Measurements from ENCODE around the gene SYT1.

The SYT1 gene

GRCh38 chr12:79324571-79324970 lies 460.0 kb downstream of the SYT1 start:
- H3K36me3 ChIP-seq (ENCODE audit: control insufficient read depth, insufficient read depth, low read length) = no peaks in the 10 kb centered on the region
- H3K4me3 ChIP-seq (ENCODE audit: low read length) = no peak overlapping the region
- no peaks in the 10 kb centered on the region for H3K4me1 ChIP-seq (ENCODE audit: control insufficient read depth, insufficient read depth, low read length)
- no peak overlapping the region for H3K9ac ChIP-seq (ENCODE audit: low read length)
- no peaks in the 10 kb centered on the region for H3K27me3 ChIP-seq (ENCODE audit: control insufficient read depth, insufficient read depth, low read length)
- H3K9me3 ChIP-seq (ENCODE audit: control insufficient read depth, low read length) = no peaks in the 10 kb centered on the region

DNA sequence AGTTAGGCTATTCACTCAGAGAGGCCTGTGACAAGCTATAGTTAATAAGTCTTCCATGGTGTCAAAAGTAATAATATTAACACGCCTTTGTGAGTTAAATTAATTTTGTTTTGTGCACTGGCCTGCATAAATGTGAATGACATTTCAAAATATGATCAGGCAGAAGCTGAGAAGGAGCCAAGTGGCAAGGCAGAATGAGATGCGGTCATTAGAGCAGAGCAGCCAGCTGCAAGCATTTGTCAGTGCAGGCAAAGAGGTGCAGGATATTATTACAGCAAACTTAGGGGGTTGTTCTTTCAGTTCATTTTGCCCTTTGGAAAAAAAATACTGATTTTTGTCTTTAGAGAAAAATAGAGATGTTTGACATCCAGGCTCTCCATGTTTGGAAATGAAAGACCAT lies 461.6 kb downstream of the SYT1 start:
- Histone ChIP-seq H3K9me3 (ENCODE audit: control insufficient read depth, low read length) (no peaks in the 10 kb centered on the region), H3K4me3 (ENCODE audit: low read length) (no peak overlapping the region), H3K9ac (ENCODE audit: low read length) (no peak overlapping the region), H3K27me3 (ENCODE audit: control insufficient read depth, insufficient read depth, low read length) (no peaks in the 10 kb centered on the region), H3K4me1 (ENCODE audit: control insufficient read depth, insufficient read depth, low read length) (no peaks in the 10 kb centered on the region), H3K36me3 (ENCODE audit: control insufficient read depth, insufficient read depth, low read length) (no peaks in the 10 kb centered on the region)

GRCh38 chr12:79326663-79327062 lies 462.1 kb downstream of the SYT1 start:
- Histone ChIP-seq H3K9ac (ENCODE audit: low read length) (no peak overlapping the region), H3K36me3 (ENCODE audit: control insufficient read depth, insufficient read depth, low read length) (no peaks in the 10 kb centered on the region), H3K27me3 (ENCODE audit: control insufficient read depth, insufficient read depth, low read length) (no peaks in the 10 kb centered on the region), H3K4me3 (ENCODE audit: low read length) (no peak overlapping the region), H3K9me3 (ENCODE audit: control insufficient read depth, low read length) (no peaks in the 10 kb centered on the region), H3K4me1 (ENCODE audit: control insufficient read depth, insufficient read depth, low read length) (no peaks in the 10 kb centered on the region)

- Histone ChIP-seq H3K9ac (ENCODE audit: low read length) (no peak overlapping the region), H3K4me3 (ENCODE audit: low read length) (no peak overlapping the region), H3K9me3 (ENCODE audit: control insufficient read depth, low read length) (no peaks in the 10 kb centered on the region), H3K27me3 (ENCODE audit: control insufficient read depth, insufficient read depth, low read length) (no peaks in the 10 kb centered on the region), H3K4me1 (ENCODE audit: control insufficient read depth, insufficient read depth, low read length) (no peaks in the 10 kb centered on the region), H3K36me3 (ENCODE audit: control insufficient read depth, insufficient read depth, low read length) (no peaks in the 10 kb centered on the region)
Observed at GRCh38 chr12:79327465-79327864, 462.9 kb downstream of the SYT1 start.

GRCh38 chr12:79329933-79330332 lies 465.4 kb downstream of the SYT1 start:
- Histone ChIP-seq H3K4me3 (ENCODE audit: low read length) (no peak overlapping the region), H3K9ac (ENCODE audit: low read length) (no peak overlapping the region), H3K4me1 (ENCODE audit: control insufficient read depth, insufficient read depth, low read length) (no peaks in the 10 kb centered on the region), H3K9me3 (ENCODE audit: control insufficient read depth, low read length) (no peaks in the 10 kb centered on the region), H3K36me3 (ENCODE audit: control insufficient read depth, insufficient read depth, low read length) (no peaks in the 10 kb centered on the region), H3K27me3 (ENCODE audit: control insufficient read depth, insufficient read depth, low read length) (no peaks in the 10 kb centered on the region)

DNA sequence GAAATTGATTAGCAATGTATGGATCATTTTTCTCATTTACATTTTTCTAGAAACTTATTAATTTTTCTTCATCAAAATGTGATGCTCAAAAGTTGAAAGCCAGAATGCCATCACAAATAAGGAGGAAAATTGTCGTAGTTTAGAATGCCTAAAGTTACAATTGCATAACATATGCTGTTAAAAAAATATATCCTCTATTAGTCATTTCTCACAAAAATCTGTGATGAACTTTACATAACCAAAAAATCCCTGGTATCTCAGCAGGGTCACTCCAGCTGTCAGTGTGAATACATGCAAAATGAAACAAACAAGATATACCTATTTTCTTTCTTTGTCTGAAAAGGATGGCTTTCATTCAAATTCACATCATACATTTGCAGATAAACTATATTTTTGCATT lies 467.3 kb downstream of the SYT1 start:
- H3K4me3 ChIP-seq (ENCODE audit: low read length) = no peak overlapping the region
- H3K27me3 ChIP-seq (ENCODE audit: control insufficient read depth, insufficient read depth, low read length) = no peaks in the 10 kb centered on the region
- H3K9me3 ChIP-seq (ENCODE audit: control insufficient read depth, low read length) = no peaks in the 10 kb centered on the region
- H3K4me1 ChIP-seq (ENCODE audit: control insufficient read depth, insufficient read depth, low read length) = no peaks in the 10 kb centered on the region
- no peak overlapping the region for H3K9ac ChIP-seq (ENCODE audit: low read length)
- no peaks in the 10 kb centered on the region for H3K36me3 ChIP-seq (ENCODE audit: control insufficient read depth, insufficient read depth, low read length)

DNA sequence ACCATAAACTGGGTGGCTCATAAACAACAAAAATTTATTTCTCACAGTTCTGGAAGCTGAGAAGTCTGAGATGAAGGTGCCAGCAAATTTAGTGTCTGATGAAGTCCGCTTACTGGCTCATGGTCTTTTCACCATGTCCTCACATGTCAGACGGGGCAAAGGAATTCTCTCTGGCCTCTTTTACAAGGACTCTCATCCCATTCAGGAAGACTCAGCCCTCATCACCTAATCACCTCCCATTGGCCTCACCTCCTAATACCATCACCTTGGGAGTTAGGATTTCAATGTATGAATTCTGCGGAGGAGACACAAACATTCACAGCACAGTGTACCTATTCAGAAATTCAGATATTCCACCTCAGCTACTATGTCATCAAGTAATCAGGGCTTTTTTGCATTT lies 468.6 kb downstream of the SYT1 start:
- H3K4me3 ChIP-seq (ENCODE audit: low read length) = no peak overlapping the region
- no peak overlapping the region for H3K9ac ChIP-seq (ENCODE audit: low read length)
- H3K36me3 ChIP-seq (ENCODE audit: control insufficient read depth, insufficient read depth, low read length) = no peaks in the 10 kb centered on the region
- no peaks in the 10 kb centered on the region for H3K9me3 ChIP-seq (ENCODE audit: control insufficient read depth, low read length)
- no peaks in the 10 kb centered on the region for H3K27me3 ChIP-seq (ENCODE audit: control insufficient read depth, insufficient read depth, low read length)
- H3K4me1 ChIP-seq (ENCODE audit: control insufficient read depth, insufficient read depth, low read length) = no peaks in the 10 kb centered on the region

GRCh38 chr12:79337662-79338290 lies 473.2 kb downstream of the SYT1 start:
- H3K4me3 ChIP-seq (ENCODE audit: low read length) = no peak overlapping the region
- no peaks in the 10 kb centered on the region for H3K4me1 ChIP-seq (ENCODE audit: control insufficient read depth, insufficient read depth, low read length)
- no peaks in the 10 kb centered on the region for H3K27me3 ChIP-seq (ENCODE audit: control insufficient read depth, insufficient read depth, low read length)
- H3K9ac ChIP-seq (ENCODE audit: low read length) = no peak overlapping the region
- H3K36me3 ChIP-seq (ENCODE audit: control insufficient read depth, insufficient read depth, low read length) = no peaks in the 10 kb centered on the region
- H3K9me3 ChIP-seq (ENCODE audit: control insufficient read depth, low read length) = no peaks in the 10 kb centered on the region

GRCh38 chr12:79344855-79345847 lies 480.6 kb downstream of the SYT1 start:
- H3K9ac ChIP-seq (ENCODE audit: low read length) = no peak overlapping the region
- H3K9me3 ChIP-seq (ENCODE audit: control insufficient read depth, low read length) = no peaks in the 10 kb centered on the region
- no peaks in the 10 kb centered on the region for H3K36me3 ChIP-seq (ENCODE audit: control insufficient read depth, insufficient read depth, low read length)
- no peaks in the 10 kb centered on the region for H3K4me1 ChIP-seq (ENCODE audit: control insufficient read depth, insufficient read depth, low read length)
- H3K27me3 ChIP-seq (ENCODE audit: control insufficient read depth, insufficient read depth, low read length) = no peaks in the 10 kb centered on the region
- no peak overlapping the region for H3K4me3 ChIP-seq (ENCODE audit: low read length)

- Histone ChIP-seq H3K9me3 (ENCODE audit: control insufficient read depth, low read length) (no peaks in the 10 kb centered on the region), H3K27me3 (ENCODE audit: control insufficient read depth, insufficient read depth, low read length) (no peaks in the 10 kb centered on the region), H3K9ac (ENCODE audit: low read length) (no peak overlapping the region), H3K4me3 (ENCODE audit: low read length) (no peak overlapping the region), H3K4me1 (ENCODE audit: control insufficient read depth, insufficient read depth, low read length) (no peaks in the 10 kb centered on the region), H3K36me3 (ENCODE audit: control insufficient read depth, insufficient read depth, low read length) (no peaks in the 10 kb centered on the region)
Observed at GRCh38 chr12:79347866-79348265, 483.3 kb downstream of the SYT1 start.

- Histone ChIP-seq H3K9ac (ENCODE audit: low read length) (no peak overlapping the region), H3K27me3 (ENCODE audit: control insufficient read depth, insufficient read depth, low read length) (no peaks in the 10 kb centered on the region), H3K36me3 (ENCODE audit: control insufficient read depth, insufficient read depth, low read length) (no peaks in the 10 kb centered on the region), H3K4me3 (ENCODE audit: low read length) (no peak overlapping the region), H3K4me1 (ENCODE audit: control insufficient read depth, insufficient read depth, low read length) (no peaks in the 10 kb centered on the region), H3K9me3 (ENCODE audit: control insufficient read depth, low read length) (no peaks in the 10 kb centered on the region)
Observed at GRCh38 chr12:79351251-79351650, 486.7 kb downstream of the SYT1 start.

DNA sequence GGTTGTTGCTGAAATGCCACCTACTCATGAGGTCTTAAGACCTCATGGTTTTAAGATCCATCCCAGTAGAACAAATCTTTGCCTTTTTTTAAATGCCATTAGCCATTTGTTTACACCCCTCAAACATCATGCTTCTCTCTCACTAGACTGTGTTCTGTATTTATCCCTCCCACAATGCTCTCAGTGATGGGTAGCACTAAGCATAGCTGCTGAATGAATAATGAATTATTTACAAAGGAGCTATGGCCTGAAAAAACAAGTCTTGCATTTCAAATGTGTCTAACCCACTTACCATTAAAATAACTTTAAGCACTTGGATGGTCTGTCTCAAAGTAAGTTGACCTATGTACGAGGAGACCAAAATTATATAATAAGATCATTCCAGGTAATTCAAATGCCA lies 491.6 kb downstream of the SYT1 start:
- no peaks in the 10 kb centered on the region for H3K36me3 ChIP-seq (ENCODE audit: control insufficient read depth, insufficient read depth, low read length)
- H3K9ac ChIP-seq (ENCODE audit: low read length) = no peak overlapping the region
- no peaks in the 10 kb centered on the region for H3K27me3 ChIP-seq (ENCODE audit: control insufficient read depth, insufficient read depth, low read length)
- no peaks in the 10 kb centered on the region for H3K4me1 ChIP-seq (ENCODE audit: control insufficient read depth, insufficient read depth, low read length)
- H3K4me3 ChIP-seq (ENCODE audit: low read length) = no peak overlapping the region
- no peaks in the 10 kb centered on the region for H3K9me3 ChIP-seq (ENCODE audit: control insufficient read depth, low read length)
